DMS153 treated with DMSO at 0.1 percent for 48 hours (cell line): ENCODE measurements around the gene SOST.
"Not testable (repeated sequence)": the region's sequence is repeated elsewhere in the genome, so short reads cannot be mapped to it uniquely, and the experiment has no call there.

Experiments used
- DNase-seq: peaks from one replicate; lab custom pipeline; 2025; ENCODE audit not compliant: unreplicated experiment; lab: John Stamatoyannopoulos, UW

SOST gene

DNA sequence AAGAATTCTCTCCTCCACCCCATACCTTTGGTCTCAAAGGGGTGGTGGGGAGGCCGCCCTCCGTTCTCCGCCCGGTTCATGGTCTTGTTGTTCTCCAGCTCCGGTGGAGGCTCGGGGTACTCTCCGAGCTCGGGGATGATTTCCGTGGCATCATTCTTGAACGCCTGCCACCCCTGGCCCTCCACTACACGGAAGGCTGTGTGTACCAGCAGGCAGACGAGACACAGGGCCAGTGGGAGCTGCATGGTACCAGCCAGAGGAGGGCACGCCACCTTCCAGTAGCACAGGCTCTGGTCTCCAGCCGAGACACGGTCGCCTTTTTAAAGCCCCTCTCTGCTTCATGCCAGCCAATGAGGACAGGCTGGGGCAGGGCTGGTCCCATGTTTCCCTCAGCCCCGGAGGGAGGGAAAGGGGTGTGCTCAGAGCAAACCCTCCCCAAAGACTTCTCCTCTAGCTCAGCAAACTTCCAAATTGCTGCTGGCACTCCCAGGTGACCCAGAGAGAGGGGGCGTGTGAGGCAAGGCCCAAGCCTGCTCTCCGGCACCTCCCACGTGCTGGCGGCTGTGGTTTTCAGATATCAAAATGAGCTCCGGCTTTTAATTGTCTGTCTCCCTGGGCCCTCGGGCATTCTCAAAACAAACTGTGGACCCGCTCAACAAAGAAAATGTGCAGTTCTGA is at the start of gene SOST:
SOST (minus strand) TSS at position 295 of the 678 bp plus-strand sequence; CDS start at position 245, 50 bp downstream.
- no peak for DNase-seq

DNA sequence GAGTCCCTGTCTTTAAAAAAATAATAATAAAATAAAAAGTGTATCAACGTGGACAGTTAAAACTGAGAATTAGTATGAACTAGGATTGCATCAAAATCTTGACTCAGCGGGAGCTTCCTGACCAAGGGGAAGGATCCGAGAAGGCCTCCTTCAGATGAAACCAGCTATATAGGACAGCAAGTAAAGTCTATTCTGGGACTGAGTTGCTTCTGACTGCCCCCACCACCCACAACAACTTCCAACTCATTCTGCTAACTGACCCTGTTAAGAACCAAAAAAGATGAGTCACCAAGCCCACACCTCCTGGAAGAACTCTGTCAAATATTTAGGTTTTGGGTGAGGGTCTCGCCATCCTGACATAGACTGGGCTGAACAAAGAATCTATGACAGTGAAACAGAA is 49.5 kb upstream of the SOST start:
- DNase-seq = no peak

DNA sequence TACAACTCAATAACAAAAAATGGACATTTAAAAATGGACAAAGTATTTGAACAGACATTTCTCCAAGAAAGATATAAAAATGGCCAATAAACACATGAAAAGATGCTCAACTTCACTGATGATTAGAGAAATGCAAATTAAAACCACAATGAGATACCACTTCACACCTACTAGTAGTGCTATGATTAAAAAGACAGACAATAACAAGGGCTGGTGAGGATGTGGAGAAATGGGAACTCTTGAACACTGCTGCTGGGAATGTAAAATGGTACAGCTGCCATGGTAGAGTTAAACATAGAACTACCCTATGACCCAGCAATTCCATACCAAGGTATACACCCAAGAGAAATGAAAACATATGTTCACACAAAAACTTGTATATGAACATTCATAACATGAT is 46.5 kb upstream of the SOST start:
- DNase-seq = no peak

DNA sequence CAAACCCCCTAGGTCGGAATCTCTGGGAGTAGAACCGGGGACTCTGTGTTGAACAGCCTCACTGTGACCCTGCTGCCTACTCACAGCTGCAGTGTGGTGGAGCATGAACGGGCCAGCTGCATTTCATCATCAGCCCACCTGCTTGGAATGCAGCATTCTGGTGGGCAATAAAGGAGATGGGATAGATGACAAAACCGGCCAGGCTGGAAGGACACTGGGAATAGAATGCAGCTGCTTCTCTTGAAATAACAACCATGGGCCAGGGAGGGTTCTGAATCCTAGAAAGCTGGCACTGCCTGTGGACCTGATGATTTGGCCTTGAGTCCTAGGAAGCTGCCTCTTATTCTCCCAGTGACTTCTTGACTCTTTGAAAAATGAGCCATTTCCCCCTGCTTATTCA is 45.2 kb upstream of the SOST start:
- DNase-seq = no peak

DNA sequence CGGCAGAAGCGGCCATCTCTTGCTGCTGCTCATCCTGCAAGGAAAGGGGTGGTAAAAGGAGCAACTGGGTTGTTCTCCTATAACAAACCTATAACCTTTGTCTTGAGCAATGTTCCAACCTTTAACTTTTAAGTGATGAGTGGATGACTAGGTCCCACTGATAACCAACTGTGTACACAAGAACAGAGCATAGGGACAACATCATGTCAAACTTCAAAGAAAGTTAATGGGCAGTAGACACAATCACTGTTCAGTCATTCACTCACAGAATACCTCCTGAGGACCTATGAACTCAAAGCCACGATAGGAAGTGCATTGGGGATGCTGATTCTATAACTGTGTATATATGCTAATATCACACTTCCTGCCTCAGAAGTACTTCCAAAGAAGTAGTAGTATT is 43.3 kb upstream of the SOST start:
- no peak for DNase-seq

DNA sequence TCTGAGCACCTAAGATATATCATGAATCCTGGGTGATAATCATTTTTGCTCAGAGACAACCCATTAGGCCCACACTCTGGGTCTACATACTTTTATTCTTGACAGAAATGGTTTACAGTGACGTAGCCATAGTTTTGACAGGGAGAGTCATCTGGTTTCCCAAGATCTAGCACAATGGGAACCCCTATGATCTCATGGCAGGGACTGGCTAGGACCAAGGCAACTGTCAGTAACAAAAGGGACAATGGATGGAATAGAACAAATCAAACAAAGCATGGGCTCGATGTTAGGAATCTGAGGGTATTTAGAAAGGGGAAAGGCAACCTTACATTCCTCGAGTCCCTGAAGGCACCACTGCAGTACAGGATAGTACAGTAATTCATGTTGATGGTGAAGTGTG is 42.1 kb upstream of the SOST start:
- no peak for DNase-seq

DNA sequence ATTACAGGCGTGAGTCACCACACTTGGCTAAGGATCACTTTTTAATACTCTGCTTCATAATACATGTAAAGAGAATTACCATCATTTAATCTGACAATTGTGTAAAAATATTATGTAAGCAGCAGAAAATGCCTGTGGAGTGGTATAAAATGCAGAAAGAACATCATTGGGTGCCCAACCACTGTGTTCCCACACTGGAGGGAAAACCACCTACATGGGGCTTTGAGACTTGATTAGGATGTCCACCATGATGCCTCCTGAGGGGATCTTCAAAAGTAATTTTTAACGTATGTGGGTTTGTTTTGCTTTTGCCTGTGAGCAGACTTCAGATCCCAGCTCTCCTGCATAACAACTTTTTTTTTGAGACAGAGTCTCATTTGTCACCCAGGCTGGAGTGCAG is 40.5 kb upstream of the SOST start:
- no peak for DNase-seq

DNA sequence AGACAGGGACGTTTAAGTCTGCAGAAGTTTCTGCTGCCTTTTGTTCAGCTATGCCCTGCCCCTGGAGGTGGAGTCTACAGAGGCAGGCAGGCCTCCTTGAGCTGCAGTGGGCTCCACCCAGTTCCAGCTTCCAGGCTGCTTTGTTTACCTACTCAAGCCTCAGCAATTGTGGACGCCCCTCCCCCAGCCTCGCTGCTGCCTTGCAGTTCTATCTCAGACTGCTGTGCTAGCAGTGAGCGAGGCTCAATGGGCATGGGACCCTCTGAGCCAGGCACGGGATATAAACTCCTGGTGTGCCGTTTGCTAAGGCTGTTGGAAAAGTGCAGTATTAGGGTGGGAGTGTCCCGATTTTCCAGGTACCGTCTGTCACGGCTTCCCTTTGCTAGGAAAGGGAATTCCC is 39.4 kb upstream of the SOST start:
- not testable (repeated sequence) for DNase-seq

DNA sequence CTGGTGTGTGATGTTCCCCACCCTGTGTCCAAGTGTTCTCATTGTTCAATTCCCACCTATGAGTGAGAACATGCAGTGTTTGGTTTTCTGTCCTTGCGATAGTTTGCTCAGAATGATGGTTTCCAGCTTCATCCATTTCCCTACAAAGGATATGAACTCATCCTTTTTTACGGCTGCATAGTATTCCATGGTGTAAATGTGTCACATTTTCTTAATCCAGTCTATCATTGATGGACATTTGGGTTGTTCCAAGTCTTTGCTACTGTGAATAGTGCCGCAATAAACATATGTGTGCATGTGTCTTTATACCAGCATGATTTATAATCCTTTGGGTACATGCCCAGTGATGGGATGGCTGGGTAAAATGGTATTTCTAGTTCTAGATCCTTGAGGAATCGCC is 34.1 kb upstream of the SOST start:
- DNase-seq = not testable (repeated sequence)

DNA sequence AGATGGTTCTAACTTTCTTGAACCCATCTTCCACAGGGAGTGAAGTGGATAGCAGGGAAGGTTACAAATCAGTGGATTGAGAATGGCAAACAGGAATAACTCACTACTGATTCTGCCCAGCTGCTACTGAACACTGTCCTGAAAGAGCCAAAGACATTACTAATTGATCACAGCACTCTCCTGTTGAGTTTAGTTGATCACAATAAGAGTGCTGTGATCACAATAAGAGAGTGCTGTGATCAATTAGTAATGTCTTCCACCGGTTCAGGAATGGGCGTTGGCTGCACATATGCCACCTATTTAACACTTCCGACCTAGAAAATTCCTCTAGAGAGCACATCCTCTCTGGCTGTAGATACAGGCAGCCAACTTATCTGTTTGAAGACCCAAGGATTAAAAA is 33.0 kb upstream of the SOST start:
- peak; percentile 56 for DNase-seq

DNA sequence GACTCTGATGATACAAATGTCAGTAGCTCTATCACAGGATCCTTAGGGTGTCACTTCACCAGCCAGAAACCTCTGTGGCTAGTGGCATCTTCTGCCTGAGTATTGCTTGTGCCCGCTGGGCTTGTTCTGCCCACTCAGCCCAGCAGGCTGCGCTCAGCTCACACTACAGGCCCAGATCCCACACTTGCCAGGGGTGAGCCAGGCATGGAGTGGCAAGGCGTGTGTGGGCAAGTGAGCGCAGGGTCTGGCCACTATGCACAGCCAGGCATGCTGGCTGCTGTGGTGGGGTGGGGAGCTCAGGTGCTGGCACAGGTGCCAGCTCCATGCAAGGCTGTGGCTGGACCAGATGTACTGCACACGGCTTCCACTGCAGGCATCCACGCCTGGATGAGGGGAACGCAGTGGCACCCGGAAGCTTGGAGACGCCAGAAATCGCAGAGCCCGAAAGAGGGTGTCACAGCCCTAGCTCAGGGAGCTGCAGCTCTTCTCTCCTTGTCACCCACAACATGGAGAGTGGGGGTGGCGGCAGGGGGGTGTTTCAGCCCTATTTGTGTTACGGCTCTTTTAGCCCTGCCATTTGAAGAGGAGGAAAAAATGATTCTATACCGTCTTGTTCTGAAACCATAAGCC is 31.8 kb upstream of the SOST start:
- peak; percentile 34 for DNase-seq

DNA sequence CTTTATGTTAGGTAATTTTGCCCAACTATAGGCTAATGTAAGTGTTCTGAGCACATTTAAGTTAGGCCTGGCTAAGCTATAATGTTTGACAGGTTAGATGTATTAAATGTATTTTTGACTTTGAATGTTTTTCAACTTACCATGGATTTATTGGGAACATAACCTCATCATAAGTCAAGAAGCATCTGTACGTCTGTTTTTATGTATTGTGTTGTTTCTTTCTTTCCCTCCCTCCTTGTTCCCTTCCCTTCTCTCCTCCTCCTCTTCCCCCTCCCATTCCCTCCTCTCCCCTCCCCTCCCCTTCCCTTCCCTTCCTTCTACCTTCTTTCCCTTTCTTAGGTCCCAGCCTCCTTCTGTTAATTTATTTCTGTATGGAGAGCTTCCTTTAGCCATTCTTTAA is 30.9 kb upstream of the SOST start:
- no peak for DNase-seq

DNA sequence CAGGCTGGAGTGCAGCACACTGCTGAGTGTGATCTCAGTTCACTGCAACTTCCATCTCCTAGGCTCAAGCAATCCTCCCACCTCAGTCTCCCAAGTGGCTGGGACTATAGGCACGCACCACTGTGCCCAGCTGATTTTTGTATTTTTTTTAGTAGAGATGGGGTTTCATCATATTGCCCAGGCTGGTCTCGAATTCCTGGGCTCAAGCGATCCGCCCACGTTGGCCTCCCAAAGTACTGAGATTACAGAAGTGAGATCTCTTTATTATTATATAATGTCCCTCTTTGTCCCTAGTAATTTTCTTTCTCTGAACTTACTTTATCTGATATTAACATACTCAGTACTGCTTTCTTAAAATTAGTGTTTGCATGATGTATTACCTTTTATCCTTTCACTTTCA is 29.9 kb upstream of the SOST start:
- no peak for DNase-seq

DNA sequence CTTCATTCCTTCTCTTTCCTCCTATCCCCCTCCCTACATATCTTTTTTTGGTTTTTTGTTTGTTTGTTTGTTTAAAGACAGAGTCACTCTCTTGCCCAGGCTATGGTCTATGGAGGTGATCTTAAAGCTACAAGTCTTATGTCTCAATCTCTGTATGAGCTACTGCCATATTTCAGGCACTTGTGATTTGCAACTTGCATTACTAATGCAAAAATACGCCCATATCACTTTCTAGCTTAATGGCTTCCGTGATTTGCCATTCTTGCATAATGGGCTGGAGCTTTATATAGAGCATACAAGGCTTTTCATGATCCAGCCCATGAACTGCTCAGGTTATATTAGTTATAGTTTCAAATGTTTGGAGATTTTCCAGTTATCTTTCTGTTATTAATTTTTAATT is 29.1 kb upstream of the SOST start:
- DNase-seq = no peak

DNA sequence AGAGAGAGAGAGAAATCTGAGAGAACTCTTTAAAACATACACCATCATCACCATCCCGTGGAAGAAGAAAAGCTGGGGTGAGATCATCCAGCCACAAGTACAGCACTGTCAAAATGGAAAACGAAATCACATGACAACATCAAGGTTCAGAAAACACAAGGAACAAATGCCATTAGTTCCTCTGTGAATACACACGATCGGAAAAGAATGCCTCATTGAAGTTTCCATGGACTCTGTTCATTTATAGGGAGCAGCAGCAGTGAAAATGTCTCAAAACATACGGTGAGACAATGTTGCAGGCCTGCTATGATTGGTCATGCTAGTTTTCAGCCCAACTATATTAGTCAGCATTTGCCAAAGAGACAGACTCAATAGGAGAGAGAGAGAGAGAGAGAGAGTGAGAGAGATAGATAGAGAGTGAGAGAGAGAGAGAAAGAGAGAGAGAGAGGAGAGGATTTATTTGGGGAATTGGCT is 26.1 kb upstream of the SOST start:
- DNase-seq = no peak

DNA sequence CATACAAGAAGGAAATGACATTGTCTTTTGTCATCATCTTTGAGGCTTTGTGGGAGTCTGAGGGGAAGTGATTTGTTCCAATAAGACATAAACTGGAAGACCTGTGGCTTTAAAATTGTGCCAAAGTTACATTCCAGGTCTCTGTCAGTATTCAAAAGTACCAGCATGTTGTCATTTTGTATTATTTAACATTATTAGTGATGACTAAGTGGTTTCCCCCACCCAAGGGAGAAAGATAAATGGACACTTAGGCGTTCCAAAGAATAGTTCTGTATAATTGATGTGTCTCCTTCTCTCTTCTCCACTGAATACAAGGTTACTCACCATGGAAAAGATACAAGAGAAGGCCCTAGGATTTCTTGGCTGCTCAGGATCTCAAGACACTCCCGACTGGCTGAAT is 25.5 kb upstream of the SOST start:
- no peak for DNase-seq

DNA sequence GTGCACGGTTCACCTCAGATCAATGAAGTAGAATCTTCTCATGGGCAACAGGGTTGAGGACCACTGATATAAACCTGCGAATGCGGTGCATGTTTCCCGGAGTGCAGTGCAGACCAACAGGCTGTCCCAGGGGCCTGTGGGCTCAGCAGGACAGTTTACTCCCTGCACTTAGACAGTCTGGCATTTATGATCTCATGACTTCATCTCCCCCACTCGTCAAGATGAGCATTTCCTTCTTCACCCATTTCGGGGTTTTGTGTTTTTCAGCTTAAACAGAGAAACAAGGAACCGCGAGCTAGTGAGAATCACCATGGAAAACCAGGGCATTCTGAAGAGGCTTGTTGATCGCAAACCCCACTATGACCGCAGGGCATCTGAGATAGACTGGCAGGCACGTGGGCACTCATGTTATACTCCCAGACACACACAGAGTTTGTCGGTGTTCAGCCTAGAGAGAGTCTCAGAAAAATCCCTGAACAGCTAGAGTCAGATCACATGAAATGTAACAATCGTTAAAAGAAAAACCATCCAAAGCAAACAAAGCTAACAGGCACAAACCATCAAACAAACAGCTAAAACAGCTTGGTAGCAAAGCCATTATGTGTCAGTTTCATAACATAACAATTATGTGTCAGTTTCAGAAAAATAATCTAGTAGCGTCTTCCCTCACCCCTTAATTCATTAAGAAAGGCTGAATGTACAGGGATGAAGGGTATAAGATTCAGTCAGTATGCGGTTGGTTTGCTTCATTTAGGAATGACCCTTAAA is 24.5 kb upstream of the SOST start:
- DNase-seq = no peak

DNA sequence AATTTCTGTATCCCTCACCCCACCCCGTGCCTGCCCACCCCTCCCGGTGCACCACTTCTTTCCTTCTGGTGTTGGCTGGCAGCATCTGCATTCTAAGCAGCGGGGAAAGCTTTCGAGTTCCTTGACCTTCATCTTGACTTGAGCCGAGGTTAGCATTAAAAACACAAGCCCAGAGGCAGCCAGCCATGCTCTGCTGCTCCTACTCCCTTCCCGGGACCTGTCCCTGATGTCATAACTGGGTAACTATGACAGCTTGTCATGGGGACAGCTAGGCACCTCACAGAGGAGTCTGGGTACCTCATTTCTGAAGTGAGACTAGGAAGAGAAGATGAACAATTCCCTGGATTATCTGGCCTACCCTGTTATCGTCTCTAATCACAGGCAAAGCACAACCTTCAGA is 21.5 kb upstream of the SOST start, which contains the start of gene CFAP97D1:
CFAP97D1 (plus strand) TSS at position 301 of the 400 bp plus-strand sequence; CDS start at position 329, 28 bp downstream.
- no peak for DNase-seq

DNA sequence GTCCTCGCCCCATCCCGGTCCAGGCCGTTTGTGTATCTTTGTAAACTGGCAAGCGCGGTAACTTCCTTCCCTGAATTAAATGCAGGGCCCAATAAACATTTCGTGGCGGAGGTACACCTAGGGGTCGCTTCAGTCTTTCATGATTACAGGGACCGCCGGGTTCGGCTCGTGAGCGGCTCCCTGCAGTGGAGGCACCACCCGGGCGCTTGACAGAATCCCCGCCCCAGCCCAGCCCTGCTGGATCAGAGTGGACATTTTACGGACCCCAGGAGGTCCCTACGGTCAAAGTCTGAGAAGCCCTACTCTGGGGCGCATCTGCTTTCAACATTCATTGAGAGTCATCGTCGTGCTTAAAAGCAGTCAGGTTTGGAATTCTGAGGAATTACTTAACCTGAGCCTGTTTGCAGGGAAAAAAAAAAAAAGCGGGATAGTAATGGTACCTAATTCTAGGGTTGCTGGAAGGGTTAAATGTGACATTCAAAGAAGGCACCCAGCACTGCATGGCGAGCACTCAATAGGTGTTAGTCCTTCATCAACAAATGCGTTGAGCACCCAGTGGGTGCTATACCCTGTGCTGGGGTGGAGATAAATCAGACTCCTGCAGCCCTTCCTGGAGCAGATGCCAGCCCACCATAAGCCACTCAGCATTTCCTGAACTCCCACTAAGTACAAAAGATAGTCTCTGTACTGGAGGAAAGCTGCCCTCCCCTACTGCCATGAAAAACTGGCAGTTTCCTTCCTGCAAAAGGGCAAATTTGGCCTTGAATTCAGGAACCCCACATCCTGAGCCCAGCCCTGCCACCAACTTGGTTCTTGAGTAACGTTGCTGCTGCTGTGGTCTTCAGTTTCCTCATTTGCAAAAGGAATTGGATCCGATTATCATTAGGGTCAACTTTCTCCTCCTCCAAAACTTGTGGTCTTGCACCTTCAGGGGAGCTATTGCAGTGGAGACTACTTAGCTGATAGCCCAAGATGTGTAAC is 20.8 kb upstream of the SOST start:
- DNase-seq = no peak

DNA sequence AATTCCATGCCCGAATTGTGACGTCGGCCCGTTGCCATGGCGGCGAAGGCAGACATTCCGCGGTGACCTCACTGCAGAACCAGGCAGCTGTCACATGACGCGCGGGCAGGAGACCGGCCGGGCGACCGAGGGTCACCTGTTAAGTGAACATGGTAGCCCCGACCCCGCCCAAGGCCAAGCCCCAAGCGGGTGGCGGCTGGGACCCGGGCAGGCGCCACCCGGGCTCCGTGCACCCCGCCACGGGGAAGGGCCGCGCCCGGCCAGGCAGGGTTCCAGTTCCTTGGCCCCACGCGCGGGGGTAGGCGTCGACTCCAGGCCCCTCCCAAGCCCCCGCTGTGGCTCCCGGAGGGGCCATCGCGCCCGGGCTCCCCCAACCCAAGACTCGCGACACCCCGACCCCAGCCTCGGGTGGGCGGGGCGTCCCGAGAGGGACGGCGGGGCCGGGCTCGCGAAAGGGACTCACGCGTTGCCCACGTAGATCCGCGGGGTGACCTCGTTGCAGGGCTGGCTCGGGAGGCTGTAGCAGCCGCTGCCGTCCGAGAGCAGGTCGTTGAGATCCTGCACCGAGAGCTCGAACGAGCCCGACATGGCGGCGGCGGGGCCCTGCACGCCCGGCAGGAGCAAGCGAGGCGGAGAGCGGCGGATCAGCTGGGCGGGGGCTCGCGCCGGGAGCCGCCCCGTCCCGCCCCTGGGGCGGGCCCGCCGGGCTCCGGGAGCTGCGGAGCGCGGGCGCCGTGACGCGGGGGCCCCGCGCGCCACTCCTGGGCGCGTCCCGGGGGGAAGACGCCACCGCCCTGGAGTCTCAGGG is 19.9 kb upstream of the SOST start, which contains the start of gene DUSP3:
DUSP3 (minus strand) TSS at position 641 of the 808 bp plus-strand sequence; CDS start at position 588, 53 bp downstream.
- peak; percentile 27 for DNase-seq
